ENCODE data around the gene RARB. TPM values are rescaled to one million over a fixed set of nuclear protein-coding genes. Genes with fewer than 3 reads are reported as not detected.

Gene RARB
- total and polyA plus RNA-seq, 2 donors (not counting 3 experiments of a cell fraction or from before 2014, with no cell fraction given), result 15.3 to 23.4 TPM

DNA sequence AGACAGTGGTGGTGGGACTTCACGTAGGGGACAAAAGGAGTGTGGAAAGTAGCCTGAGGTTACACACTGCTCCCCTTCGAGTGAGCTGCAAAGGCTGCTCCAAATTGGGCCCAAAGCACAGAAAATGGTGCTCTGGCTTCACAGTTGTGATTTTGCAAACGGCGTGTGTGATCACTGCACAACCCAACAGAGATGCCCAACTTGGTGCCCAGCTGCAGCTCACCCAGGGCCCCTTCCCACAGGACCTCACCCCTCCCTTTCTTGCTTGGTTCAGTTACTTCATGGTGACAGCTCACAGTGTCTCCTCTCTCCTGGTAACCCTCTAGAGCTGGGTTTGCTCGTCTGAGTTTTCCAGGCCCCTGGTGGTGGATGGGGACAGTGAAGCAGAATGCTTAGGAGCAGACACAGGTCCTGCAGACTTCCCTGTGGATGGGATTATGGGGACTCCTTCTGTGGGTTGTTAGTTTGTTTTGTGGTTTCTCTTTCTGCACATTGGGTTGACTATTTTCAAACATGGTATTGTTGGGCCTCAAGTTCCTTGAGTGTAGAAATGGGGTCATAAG lies 138.4 kb downstream of the RARB start:
- no peaks in the 10 kb centered on the region for H3K9me3 ChIP-seq (replicated peaks; ENCODE audit: control insufficient read depth, insufficient read depth, low read length)
- no peaks in the 10 kb centered on the region for H3K4me1 ChIP-seq (ENCODE audit: control insufficient read depth, extremely low read depth, insufficient read depth, low read length)
- intact Hi-C loops (cut with micrococcal nuclease) (no loop called here), dilution Hi-C loops (cut with MboI; ENCODE audit: extremely low pct_ligation_motif_present, low sequenced_read_pairs) (no loop called here)
- no TSS peak for BruUV-seq (replicated peaks)
- FAIRE-seq (no peak), DNase-seq (ENCODE audit: low read depth, low spot score) (no peak)
- no peaks in the 10 kb centered on the region for H4K20me1 ChIP-seq (replicated peaks; ENCODE audit: control insufficient read depth, extremely low read depth, insufficient read depth, low read length)
- TF ChIP-seq MAX (IDR thresholded peaks at IDR 0.05; ENCODE audit: insufficient read depth, insufficient read length), result no peak
- TF ChIP-seq CTCF (IDR thresholded peaks at IDR 0.05; ENCODE audit: extremely low read depth in 1 of 2, insufficient read depth in 1 of 2, low read depth in 1 of 2, low read length in 2 of 2), result peak in 1 of 2 donors; percentile 16
- TF ChIP-seq EZH2 (IDR thresholded peaks at IDR 0.05; ENCODE audit: borderline replicate concordance, low read depth, low read length, severe bottlenecking), result no peak
- no peaks in the 10 kb centered on the region for H3K27me3 ChIP-seq (ENCODE audit: control insufficient read depth in 2 of 2, insufficient read depth in 2 of 2, low read length in 2 of 2)
- H3K4me2 ChIP-seq (ENCODE audit: insufficient read depth, low read length), result no peak overlapping the region
- POLR2A ChIA-PET, result no interaction called here
- H3K79me2 ChIP-seq (ENCODE audit: control insufficient read depth, insufficient read depth, low read length), result no peaks in the 10 kb centered on the region
- H3K9ac ChIP-seq (replicated peaks; ENCODE audit: extremely low read depth, insufficient read depth, low read length), result no peak overlapping the region
- H3K9me1 ChIP-seq (replicated peaks; ENCODE audit: control insufficient read depth, extremely low read depth, insufficient read depth, low read length), result no peaks in the 10 kb centered on the region
- H3K36me3 ChIP-seq (ENCODE audit: control insufficient read depth in 2 of 2, extremely low read depth in 1 of 2, insufficient read depth in 2 of 2, low read length in 2 of 2), result peaks cover 0 to 4% of the 10 kb centered on the region in 2 experiments
- H2AFZ ChIP-seq (ENCODE audit: low read depth, low read length), result no peak overlapping the region
- CTCF ChIA-PET, result interaction anchor here (0.7 to 1.4 kb wide), 3 partner anchors 18 to 545 kb away, joined by 3 to 4 read pairs (median 4); no protein-coding TSS in a partner anchor
- no peak overlapping the region for H3K4me3 ChIP-seq (replicated peaks in 1 of 3; ENCODE audit: insufficient read depth in 1 of 3, low read depth in 1 of 3, low read length in 3 of 3)
- H3K27ac ChIP-seq (ENCODE audit: insufficient read depth, low read depth, low read length), result no peak overlapping the region

- dilution Hi-C loops (cut with MboI; ENCODE audit: extremely low pct_ligation_motif_present, low sequenced_read_pairs) (no loop called here), intact Hi-C loops (cut with micrococcal nuclease) (no loop called here)
- no peak for DNase-seq (ENCODE audit: low read depth, low spot score)
- H2AFZ ChIP-seq (ENCODE audit: low read depth, low read length), result no peak overlapping the region
- H3K79me2 ChIP-seq (ENCODE audit: control insufficient read depth, insufficient read depth, low read length), result no peaks in the 10 kb centered on the region
- H3K4me3 ChIP-seq (replicated peaks in 1 of 3; ENCODE audit: insufficient read depth in 1 of 3, low read depth in 1 of 3, low read length in 3 of 3), result no peak overlapping the region
- H3K27me3 ChIP-seq (ENCODE audit: control insufficient read depth in 2 of 2, insufficient read depth in 2 of 2, low read length in 2 of 2), result no peaks in the 10 kb centered on the region
- POLR2A ChIA-PET, result no interaction called here
- CTCF ChIA-PET, result interaction anchor here (1.1 to 1.4 kb wide), 2 partner anchors 26 to 546 kb away, joined by 3 to 4 read pairs; no protein-coding TSS in a partner anchor
- no peak overlapping the region for H3K4me2 ChIP-seq (ENCODE audit: insufficient read depth, low read length)
- peaks cover 0 to 6% of the 10 kb centered on the region in 2 experiments for H3K36me3 ChIP-seq (ENCODE audit: control insufficient read depth in 2 of 2, extremely low read depth in 1 of 2, insufficient read depth in 2 of 2, low read length in 2 of 2)
- H3K9ac ChIP-seq (replicated peaks; ENCODE audit: extremely low read depth, insufficient read depth, low read length), result no peak overlapping the region
- H3K4me1 ChIP-seq (ENCODE audit: control insufficient read depth, extremely low read depth, insufficient read depth, low read length), result no peaks in the 10 kb centered on the region
- H3K27ac ChIP-seq (ENCODE audit: insufficient read depth, low read depth, low read length), result no peak overlapping the region
- H3K9me1 ChIP-seq (replicated peaks; ENCODE audit: control insufficient read depth, extremely low read depth, insufficient read depth, low read length), result no peaks in the 10 kb centered on the region
- no peak for FAIRE-seq
- no peaks in the 10 kb centered on the region for H3K9me3 ChIP-seq (replicated peaks; ENCODE audit: control insufficient read depth, insufficient read depth, low read length)
- no peaks in the 10 kb centered on the region for H4K20me1 ChIP-seq (replicated peaks; ENCODE audit: control insufficient read depth, extremely low read depth, insufficient read depth, low read length)
- BruUV-seq (replicated peaks), result no TSS peak
- no peak for TF ChIP-seq CTCF (IDR thresholded peaks at IDR 0.05; ENCODE audit: extremely low read depth in 1 of 2, insufficient read depth in 1 of 2, low read depth in 1 of 2, low read length in 2 of 2)
- no peak for TF ChIP-seq POLR2AphosphoS5 (IDR thresholded peaks at IDR 0.05; ENCODE audit: insufficient read depth, low read depth, low read length)
- no peak for TF ChIP-seq FOS (IDR thresholded peaks at IDR 0.05; ENCODE audit: borderline replicate concordance, insufficient read depth, low read length)
- TF ChIP-seq EZH2 (IDR thresholded peaks at IDR 0.05; ENCODE audit: borderline replicate concordance, low read depth, low read length, severe bottlenecking), result no peak
- no peak for TF ChIP-seq POLR2A (IDR thresholded peaks at IDR 0.05; ENCODE audit: low read depth, low read length)
- TF ChIP-seq MAX (IDR thresholded peaks at IDR 0.05; ENCODE audit: insufficient read depth, insufficient read length), result no peak
- TF ChIP-seq JUN (IDR thresholded peaks at IDR 0.05; ENCODE audit: borderline replicate concordance, insufficient read depth, insufficient read length, low read depth), result no peak
- TF ChIP-seq GATA2 (IDR thresholded peaks at IDR 0.05; ENCODE audit: insufficient read depth, insufficient read length, low read depth, low read length), result no peak
Observed at GRCh38 chr3:25567388-25567787, 139.3 kb downstream of the RARB start.
